GM19438 (cell line): ENCODE results near the gene CCDC63.

Experiments
- ATAC-seq: cut with Tn5 transposase; IDR thresholded peaks from one replicate; pipeline ENCODE4 v1.9.1; 2021; ENCODE audit warnings: low read depth; ENCODE audit not compliant: unreplicated experiment

The CCDC63 gene

DNA sequence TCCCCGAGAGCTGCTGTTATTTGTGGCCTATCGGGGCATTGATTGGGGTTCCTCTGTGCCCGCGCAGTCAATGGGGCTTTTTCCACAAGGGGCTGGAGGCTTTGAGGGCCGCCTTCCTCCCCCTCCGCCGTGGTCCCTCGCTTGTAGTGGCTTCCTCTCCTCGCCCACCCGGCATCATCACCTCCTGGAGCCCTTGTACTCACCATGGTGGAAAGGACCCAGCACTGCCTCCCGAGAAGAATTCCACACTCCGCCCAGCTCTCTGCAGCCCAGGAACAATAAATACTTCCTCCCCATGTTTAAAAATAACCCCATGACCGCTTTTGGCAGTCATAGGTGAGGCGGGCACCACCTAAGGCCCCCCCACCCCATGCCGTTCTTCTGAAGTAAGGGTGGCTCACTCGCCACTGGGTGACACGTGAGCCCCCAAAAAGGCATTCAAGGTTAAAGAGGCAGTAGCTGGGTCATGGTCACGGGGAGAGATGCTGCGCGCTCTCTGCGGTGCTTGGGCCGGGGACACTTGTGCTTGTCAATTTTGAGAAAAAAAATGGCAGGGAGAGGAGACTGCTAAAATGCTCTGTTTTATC, 73.6 kb downstream of the CCDC63 start, which contains the start of gene MYL2:
Gene MYL2 (minus strand): TSS at position 256 of the 587 bp plus-strand sequence. CDS start 50 bp downstream, at position 206.
- no peak for ATAC-seq

- ATAC-seq, result no peak
These were observed 74.5 kb downstream of the CCDC63 start for GRCh38 chr12:110921262-110921661.

DNA sequence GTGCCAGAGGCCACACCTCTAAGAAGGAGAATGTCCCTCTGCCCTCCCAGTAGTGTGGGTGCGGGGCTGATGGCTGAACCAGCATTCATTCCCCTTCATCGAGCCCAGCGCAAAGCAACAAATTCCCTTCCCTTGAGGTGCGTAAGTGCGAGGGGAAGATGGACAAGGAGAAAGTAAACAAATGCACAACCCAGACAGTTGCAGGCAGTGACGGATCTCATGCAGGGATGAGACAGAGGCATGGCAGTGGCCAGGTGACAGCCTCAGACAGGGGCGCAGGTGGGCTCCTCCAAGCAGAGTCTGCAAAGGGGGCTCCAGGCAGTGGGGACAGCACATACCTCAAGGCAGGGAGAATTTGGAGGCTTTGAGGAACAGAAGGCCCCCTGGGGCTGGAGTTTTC, 75.9 kb downstream of the CCDC63 start:
- ATAC-seq, result no peak

GRCh38 chr12:110923192-110923591, 76.4 kb downstream of the CCDC63 start:
- no peak for ATAC-seq

DNA sequence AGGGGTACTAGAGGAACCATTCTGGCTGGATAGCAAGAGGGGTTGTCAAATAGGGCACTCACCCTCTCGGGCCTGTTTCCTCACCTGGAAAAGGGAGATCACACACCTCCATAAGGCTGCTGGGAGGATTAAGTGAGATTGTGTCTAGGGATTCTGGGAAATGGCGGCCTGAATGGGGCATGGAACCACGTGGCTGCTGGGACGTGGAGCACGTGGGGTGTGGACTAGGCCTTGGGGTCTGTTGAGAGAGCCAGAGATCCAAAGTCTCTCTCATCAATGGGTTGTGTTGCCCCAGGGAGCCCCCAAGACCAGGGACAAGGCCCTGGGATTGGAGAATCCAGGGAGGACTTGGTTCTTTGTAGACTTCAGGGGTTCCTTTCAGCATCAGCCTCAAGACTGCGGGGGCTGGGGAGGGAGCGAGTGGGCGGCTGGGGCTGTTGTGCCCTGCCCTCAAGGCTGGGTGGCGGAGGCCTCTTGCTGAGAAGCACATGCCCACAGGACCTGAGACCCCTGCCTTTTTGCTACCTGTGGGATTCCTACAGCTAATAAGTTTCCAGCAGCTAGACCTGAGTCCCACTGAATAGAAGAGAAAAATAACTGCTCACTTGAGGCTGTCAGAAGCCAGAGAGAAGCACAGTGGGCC, 77.0 kb downstream of the CCDC63 start:
- no peak for ATAC-seq

DNA sequence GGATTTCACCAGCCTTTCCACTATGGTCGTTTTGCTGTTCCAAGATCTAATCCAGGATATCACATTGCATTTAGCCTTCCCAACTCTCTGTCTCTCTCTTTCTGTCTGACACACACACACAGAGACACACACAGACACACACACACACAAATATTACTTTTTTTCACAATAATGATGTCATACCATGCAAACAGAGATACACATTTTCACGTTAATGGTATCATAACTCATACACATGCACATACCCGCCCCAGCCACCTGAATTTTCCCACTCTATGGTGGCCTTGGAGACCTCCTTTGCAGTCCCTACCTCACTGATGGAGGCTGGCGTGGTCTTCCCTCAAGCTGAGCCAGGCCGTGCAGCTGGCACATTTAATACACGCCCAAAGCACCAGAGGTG, 80.8 kb downstream of the CCDC63 start:
- ATAC-seq, result no peak

- ATAC-seq, result no peak
These were observed 81.9 kb downstream of the CCDC63 start for GRCh38 chr12:110928700-110929099.

- no peak for ATAC-seq
These were observed 83.0 kb downstream of the CCDC63 start for GRCh38 chr12:110929818-110930217.

GRCh38 chr12:110930348-110931314, 83.8 kb downstream of the CCDC63 start:
- no peak for ATAC-seq

- no peak for ATAC-seq
These were observed 84.5 kb downstream of the CCDC63 start for GRCh38 chr12:110931315-110931728.

DNA sequence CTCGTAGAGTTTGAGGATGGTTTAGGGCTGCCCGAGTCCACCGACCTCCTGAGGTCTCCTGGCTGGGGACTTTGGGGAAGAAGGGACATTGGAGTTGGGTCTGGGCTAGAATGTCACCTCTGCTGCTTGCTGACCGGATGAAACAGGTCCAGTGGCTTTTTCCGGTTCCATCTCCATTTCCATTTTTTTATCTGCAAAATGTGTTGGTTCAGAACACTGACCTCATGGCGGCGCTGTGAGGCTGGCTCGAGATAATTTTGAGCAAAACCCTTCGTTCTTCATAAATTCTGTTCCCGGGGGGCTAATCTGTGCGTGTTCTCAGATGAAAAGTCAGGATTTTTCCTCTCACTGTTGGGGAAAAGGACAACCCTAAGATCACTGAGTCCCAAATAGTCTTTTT, 85.3 kb downstream of the CCDC63 start:
- no peak for ATAC-seq

DNA sequence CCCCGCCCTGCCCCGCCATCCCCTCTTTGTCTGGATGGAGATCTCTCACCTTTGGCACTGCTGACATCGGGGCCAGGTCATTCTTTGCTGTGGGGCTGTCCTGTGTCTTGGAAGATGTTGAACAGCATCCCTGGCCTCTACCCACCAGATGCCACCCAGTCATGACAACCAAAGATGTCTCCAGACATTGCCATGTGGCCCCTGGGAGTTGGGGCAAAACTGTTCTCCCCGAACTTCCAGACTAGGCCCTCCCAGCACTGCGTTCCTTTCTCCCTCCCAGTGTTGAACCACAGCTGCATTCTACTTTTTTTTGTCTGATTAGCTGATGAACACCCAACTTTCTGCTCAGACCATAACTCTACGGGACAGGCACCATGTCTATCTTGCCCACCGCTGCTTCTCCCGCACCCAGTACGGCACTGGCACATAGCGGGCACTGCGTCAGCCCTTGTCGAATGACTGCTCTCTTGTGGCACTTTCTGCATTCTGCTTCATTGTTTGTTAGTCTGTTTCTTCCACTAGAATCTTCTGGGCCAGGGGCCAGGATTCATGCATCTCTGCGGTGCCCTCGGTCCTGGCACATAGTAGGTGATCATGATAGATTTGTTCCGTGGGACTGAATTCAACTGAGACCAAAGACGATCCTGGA, 86.7 kb downstream of the CCDC63 start:
- no peak for ATAC-seq

DNA sequence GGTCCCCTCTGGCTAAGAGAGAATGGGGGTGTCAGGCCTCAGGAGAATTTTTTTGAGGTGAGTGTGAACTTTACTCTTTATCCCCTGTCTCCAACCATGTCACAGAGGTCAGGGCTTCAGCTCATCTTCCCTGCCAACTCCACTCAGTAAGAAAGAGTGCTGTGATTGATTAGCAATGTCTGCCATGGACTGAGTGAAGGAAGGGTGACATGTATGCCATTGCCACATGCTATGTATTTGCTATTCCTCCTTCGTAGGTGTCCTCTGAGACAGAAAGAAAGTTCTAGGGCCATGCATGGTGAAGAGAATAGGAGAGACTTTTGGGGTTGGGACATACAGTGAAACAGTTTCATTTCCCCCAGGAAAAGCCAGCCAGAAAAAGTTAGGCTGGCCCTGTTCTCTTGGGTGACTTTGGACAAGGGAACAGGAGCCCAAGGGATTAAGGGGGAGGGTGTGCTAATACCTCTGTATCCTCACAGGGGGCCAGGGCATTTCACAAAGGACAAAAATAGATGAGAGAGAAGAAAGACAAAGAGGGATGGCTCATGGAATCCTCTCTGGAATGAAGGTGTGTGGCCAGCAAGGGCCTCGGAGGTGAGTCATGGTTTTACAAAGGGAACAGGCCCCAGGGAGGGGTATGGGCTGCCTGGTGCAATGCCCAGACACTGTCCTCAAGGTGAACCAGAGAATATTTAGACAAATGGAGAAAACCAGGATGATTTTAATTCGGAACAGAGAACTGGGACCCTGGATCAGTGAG, 87.5 kb downstream of the CCDC63 start:
- ATAC-seq, result no peak

DNA sequence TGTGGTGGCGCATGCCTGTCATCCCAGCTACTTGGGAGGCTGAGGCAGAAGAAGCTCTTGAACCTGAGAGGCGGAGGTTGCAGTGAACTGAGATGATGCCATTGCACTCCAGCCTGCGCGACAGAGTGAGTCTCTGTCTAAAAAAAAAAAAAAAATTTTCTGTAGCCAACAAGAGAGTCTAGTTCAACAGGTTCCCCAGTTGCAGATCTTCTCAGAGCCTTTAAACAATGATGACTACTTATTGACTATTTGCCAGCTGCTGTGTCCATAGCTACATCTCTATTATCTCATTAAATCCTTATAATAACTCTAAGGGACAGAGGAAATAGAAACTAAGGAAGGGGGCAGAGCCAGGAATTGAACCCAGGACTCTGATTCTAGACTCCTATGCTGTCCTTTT, 88.8 kb downstream of the CCDC63 start:
- no peak for ATAC-seq

GRCh38 chr12:110936367-110937103, 89.7 kb downstream of the CCDC63 start:
- no peak for ATAC-seq

GRCh38 chr12:110937104-110937641, 90.4 kb downstream of the CCDC63 start:
- no peak for ATAC-seq

DNA sequence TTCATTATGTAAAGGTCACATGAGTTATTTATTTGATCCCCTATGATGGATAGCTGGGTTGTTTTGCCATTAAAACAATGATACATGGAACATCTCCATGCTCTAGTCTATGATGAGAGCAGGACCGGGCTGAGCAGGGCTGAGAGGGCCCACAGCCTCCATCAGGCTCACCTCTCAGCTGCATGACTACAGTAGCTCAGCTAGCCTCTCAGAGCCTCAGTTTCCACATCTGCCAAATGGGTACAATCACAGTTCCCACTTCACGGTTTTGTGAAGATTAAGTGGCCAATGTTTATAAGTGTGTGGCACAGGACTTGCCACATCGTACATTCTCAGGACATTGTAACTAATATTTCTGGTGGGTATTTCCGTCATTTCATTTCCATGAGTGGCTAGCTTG, 93.5 kb downstream of the CCDC63 start:
- no peak for ATAC-seq

GRCh38 chr12:110940933-110941332, 94.1 kb downstream of the CCDC63 start:
- ATAC-seq, result no peak

- no peak for ATAC-seq
These were observed 94.6 kb downstream of the CCDC63 start for GRCh38 chr12:110941391-110941790.
